Measurements from ENCODE around the gene DDX5.
"Not testable (repeated sequence)": the region's sequence is repeated elsewhere in the genome, so short reads cannot be mapped to it uniquely, and the experiment has no call there.

- not testable (repeated sequence) for TF ChIP-seq CTCF, POLR2A (IDR thresholded peaks at IDR 0.05)
Measured at GRCh38 chr17:64495300-64495699, 10.8 kb downstream of the DDX5 start.

Data from right lobe of liver (tissue), 4 donors.